ENCODE results near the gene FUT3.
"Not testable (repeated sequence)": the region's sequence is repeated elsewhere in the genome, so short reads cannot be mapped to it uniquely, and the experiment has no call there.

FUT3 gene

GRCh38 chr19:5844456-5845433, 6.5 kb downstream of the FUT3 start:
- no peak for DNase-seq

DNA sequence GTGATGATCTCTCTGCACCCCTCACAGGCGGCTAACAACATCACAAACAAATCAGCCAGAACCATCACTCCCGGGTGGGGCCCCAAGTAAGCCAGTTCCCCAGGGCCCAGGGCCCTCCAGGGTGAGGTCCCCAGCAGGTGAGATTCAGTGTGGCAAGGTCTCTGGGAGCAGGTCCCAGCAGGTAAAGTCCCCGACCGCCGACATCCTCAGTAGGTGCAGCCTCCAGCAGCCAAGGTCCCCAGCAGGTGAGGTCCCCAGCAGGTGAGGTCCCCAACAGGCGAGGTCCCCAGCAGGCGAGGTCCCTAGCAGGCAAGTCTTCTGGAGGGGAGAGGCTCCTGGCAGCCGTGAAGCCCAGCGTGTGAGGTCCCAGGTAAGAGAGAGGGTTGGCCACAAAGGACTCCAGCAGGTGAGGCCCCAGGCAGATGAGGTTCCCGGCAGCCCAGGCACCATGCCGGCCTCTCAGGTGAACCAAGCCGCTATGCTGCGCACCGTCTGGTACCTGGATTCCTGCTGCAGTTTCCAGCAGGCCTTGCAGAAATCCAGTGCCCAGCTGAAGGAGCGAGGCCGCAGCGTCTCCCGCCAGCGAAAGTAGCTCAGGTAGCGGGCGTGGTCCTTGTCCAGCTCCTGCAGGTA, 7.8 kb downstream of the FUT3 start:
- no peak for DNase-seq

GRCh38 chr19:5841735-5842111, 9.5 kb downstream of the FUT3 start:
- not testable (repeated sequence) for DNase-seq

- no peak for DNase-seq
Measured at GRCh38 chr19:5839065-5840017, 11.9 kb downstream of the FUT3 start, which contains the start of gene FUT6. Gene FUT6, minus strand, starts transcription at chr19:5839702. Its CDS starts 7,135 bp downstream, at chr19:5832567.

GRCh38 chr19:5838353-5839064, 12.7 kb downstream of the FUT3 start:
- DNase-seq: no peak

GRCh38 chr19:5837761-5838352, 13.4 kb downstream of the FUT3 start:
- no peak for DNase-seq

DNA sequence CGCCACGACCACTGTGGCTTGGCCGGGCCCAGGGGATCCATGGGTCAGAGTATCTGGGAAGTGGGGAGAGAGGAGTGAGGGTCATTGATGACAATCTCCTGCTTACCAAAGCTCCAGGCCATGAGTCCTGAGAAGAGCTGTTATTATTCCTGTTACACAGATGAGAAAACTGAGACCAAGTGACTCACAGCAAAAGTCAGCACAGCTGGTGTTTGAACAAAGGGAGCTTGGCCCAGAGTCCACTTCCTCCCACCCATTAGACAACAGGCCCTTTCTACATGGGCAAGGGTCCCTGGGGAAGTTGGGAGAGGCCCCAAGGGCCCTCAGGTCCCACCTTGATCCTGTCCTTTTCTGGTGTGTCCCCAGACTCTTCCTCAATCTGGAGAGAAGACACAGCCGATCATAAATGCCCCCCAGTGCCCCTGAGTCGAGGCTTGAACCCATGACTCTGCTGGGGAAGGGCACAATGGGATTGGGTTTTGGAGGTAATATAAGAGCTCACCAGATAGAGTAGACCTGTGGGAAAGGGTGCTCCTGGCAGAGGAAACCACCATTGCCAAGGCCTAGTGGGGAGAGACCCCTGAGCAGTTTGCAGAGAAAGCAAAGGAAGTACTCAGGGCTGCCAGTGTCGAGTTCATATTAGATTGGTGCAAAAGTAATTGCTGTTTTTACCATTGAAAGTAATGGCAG, 18.6 kb downstream of the FUT3 start:
- no peak for DNase-seq

GRCh38 chr19:5832061-5832460, 19.2 kb downstream of the FUT3 start:
- DNase-seq: no peak

DNA sequence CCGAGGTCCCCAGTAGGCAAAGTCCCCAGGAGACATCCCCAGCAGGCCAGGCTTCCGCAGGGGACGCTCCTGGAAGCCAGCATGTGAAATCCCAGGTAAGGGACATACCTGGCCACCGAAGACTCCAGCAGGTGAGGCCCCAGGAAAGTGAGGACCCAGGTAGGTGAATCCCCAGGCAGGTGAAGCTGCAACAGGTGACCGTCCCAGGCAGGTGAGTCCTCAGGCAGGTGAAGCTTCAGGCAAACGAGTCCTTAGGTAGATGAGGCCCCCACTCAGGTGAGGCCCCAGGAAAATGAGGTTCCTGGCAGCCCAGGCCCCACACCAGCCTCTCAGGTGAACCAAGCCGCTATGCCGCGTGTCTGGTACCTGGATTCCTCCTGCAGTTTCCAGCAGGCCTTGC, 20.1 kb downstream of the FUT3 start:
- DNase-seq: no peak

GRCh38 chr19:5829567-5830310, 21.5 kb downstream of the FUT3 start:
- DNase-seq: no peak

DNA sequence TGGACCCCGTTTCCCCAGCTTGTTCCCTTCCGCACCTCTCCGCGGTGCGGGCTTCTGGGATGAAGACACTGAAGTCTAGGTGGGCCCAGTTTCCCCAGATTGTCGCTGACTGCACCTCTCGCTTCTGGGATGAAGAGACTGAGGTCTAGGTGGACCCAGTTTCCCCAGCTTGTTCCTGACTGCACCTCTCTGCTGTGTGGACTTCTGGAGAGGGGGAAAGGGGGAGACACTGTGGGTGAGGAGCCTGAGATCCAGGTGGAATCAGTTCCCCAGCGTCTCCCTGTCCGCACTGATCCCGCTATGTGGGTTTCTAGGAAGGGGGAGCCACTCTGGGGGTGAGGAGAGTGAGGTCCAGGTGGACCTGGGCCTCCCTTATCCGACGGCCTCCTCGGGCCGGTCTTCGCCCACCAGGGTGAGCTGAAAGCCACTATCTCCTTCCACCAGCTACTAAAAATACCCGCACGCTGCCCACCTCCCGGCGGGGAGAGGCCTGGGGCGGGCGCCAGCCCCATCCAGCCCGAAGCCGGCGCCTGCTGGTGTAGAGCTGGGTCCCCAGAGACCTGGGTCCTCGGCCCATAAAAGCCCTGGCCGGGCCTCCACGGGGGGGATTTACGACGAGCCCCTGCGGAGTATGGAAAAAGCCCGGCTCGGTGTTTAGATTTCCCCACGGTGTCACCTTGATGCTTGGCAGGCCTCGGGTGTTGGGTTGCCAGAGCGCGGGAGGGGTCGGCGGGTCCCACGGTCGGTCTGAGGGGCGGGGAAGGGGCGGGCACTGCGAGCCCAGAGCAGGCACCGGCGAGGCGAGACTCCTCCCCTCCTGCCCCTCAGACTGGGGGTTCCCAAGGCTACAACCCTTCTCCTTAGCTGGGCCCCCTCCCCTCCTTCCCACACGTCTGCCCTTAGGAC, 22.3 kb downstream of the FUT3 start:
- DNase-seq: peak in 1 of 5 experiments; percentile 34

- peak; percentile 78 to 97 (median 87) for DNase-seq
Measured at GRCh38 chr19:5827891-5828660, 23.2 kb downstream of the FUT3 start.

DNA sequence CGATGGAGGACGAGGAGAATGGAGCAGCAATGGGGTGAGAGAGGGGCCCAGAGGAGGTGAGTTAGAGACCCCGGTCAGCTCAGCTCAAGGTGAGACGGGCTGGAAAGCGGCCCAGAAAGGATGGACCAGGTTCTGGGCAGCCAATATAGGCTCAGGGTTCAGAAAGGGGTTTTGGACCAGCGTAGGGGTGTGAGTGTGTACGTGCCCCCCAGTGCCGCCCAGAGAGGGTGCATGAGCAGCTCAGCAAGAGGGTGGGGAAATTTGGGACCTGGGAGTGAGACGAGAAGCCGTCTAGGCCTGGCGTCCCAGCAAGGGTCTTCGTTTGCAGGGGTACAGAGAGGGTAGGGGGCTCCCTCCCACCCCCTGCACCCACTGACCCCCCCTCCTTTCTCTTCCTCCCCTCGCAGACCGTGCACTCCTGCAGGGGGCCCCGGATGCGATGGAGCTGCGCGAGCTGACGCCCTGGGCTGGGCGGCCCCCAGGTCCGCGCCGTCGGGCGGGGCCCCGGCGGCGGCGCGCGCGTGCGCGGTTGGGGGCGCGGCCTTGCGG, 23.8 kb downstream of the FUT3 start:
- DNase-seq: no peak

DNA sequence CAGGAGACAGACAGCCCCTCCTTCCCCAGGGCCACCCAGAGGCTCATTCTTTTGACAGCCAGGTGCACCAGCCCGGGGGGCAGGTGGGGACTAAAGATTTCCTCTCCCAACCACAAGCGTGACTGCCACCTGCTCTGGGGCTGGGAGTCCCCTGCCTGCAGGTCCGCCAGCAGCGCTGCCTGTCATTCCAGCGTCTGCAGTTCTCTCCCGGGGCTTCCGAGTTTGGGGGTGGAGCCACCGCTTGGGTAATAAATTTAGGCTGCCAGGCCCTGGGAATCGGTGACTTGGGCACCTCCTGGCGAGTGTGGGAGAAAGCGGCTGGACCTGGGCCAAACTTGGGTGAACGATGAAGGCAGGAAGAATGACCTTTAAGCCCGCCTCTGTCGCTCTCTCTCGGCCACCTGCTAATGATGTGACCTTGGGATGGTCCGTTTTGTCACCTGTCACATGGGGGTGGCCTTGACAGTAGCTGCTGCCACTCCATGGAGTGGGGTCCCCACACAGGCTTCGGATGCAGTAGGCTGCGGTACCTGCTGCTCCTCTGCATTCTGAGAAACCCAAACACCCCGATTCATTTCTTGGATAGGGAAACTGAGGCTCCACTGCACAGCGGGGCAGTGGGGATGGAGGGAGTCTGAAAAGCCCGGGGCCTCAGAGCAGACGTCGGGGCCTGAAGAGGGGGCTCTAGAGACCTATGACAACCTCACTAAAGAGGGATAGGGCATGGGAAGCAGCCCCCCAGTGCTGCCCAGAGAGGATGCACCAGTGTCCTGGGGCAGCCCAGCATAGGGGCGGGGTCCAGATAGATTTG, 24.5 kb downstream of the FUT3 start:
- peak in 1 of 5 experiments; percentile 19 for DNase-seq

DNA sequence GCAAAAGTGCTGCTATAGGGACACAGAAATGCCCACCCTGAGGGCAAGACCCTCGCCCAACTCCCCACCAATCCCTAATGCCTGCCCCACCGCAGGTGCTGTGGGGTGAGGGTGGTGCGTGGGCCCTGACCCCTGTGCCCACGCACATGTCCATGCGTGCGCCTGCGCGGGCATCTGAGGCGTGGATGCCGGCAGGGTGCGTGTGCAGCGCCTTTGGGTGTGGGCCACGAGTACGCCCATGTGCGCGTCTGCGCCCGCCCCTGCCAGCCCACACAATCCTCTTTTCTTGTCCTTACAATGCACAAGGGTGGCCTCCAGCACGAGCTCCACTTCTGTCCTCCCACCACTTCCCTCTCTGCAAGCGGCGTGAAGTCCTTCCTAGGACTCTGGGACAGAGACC, 26.1 kb downstream of the FUT3 start:
- no peak for DNase-seq

GRCh38 chr19:5824751-5825150, 26.5 kb downstream of the FUT3 start:
- DNase-seq: no peak
